ENCODE measurements around the gene OR51S1. TPM values are rescaled to one million over a fixed set of nuclear protein-coding genes. Genes with fewer than 3 reads are reported as not detected.

Gene OR51S1
- total RNA-seq = not detected

DNA sequence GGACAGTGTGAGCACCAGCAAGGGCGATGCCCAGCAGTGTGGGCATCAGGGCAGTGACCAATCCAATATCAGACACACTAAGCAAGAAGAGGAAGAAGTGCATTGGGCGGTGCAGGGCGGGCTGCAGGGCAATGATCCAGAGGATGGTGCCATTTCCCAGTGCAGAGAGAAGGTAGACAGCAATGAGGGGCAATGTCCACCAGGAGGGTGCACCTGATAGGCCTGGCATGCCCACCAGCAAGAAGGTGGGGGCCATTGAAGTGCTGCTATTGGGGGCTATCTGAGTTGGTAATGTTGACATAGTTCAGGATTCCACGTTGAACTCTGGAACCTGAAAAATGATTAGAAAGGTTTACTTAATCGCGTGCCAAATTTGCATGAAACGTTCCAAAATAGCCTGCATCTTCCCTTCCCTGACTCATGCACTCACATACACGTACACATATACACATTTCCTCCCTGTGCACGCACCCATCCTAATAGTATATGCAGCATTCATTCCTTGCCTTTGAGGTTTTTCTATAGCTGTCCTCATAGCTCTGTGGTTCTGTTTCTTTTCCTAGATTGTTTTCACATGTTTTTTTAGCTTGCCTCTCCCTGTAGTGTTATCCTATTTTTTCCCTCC, at the start of gene OR51S1:
Gene OR51S1, minus strand, starts transcription at position 301 of the 625 bp plus-strand sequence. Its CDS starts 0 bp downstream, at position 301.

GRCh38 chr11:4881860-4882500, 33.0 kb upstream of the OR51S1 start, which contains the start of gene OR51T1:
Gene OR51T1 (plus strand): TSS chr11:4881900. CDS start chr11:4881900, 0 bp downstream.

GRCh38 chr11:4821021-4821420, 28.0 kb downstream of the OR51S1 start, which contains the start of gene OR51F2:
Gene OR51F2 (plus strand): TSS chr11:4821321. CDS start chr11:4821422, 101 bp downstream.

GRCh38 chr11:4804280-4804679, 44.7 kb downstream of the OR51S1 start, which contains the start of gene OR52R1:
Gene OR52R1 (minus strand): TSS chr11:4804380. CDS start chr11:4804380, 0 bp downstream.

Other genes starting within 250 kb of the OR51S1 start
- gene TRIM68, start 241.0 kb downstream of the OR51S1 start, total RNA-seq = 17.3 TPM
- gene OR51D1, start 211.7 kb downstream of the OR51S1 start, total RNA-seq = not detected
- 1.2 TPM for gene OR51E1, start 205.2 kb downstream of the OR51S1 start, total RNA-seq
- 2.1 TPM for gene OR51E2, start 151.4 kb downstream of the OR51S1 start, total RNA-seq
- gene MMP26, start 144.4 kb downstream of the OR51S1 start, total RNA-seq = not detected
- not detected for gene OR51F1, start 79.3 kb downstream of the OR51S1 start, total RNA-seq
- gene OR52R1, start 44.8 kb downstream of the OR51S1 start, total RNA-seq = not detected
- gene OR51F2, start 27.9 kb downstream of the OR51S1 start, total RNA-seq = not detected
- gene OR51T1, start 32.7 kb upstream of the OR51S1 start, total RNA-seq = not detected
- not detected for gene OR51A7, start 54.6 kb upstream of the OR51S1 start, total RNA-seq
- not detected for gene OR51G2, start 70.1 kb upstream of the OR51S1 start, total RNA-seq
- not detected for gene OR51G1, start 75.1 kb upstream of the OR51S1 start, total RNA-seq
- gene OR51A4, start 98.4 kb upstream of the OR51S1 start, total RNA-seq = not detected
- gene OR51A2, start 106.5 kb upstream of the OR51S1 start, total RNA-seq = not detected
- not detected for gene OR51L1, start 145.6 kb upstream of the OR51S1 start, total RNA-seq
- not detected for gene OR52J3, start 197.3 kb upstream of the OR51S1 start, total RNA-seq
- not detected for gene OR52E2, start 210.4 kb upstream of the OR51S1 start, total RNA-seq
- 0.60 TPM for gene OR52E1, start 220.4 kb upstream of the OR51S1 start, total RNA-seq

All from camera-type eye (tissue), 1 donor.